WTC11 (cell line): ENCODE measurements around the gene CDHR5. TPM values are rescaled to one million over a fixed set of nuclear protein-coding genes. Genes with fewer than 3 reads are reported as not detected.

Source experiments
- ATAC-seq: fragments of 200-7000 bp; cut with Tn5 transposase; 2 replicates; pipeline ENCODE4 v1.10.0; 2021; ENCODE audit warnings: mild to moderate bottlenecking, moderate library complexity
- CTCF ChIA-PET: fragments of 300-600 bp; sonication (Branson Sonifier 250); formaldehyde crosslinking; loops from one replicate; lab custom pipeline; 2021; ENCODE audit warnings: antibody characterized with exemption; lab: Charles Lee
- POLR2A ChIA-PET: fragments of 350-600 bp; sonication (Branson Sonifier 250); formaldehyde crosslinking; loops from one replicate; lab custom pipeline; 2021; ENCODE audit warnings: antibody characterized with exemption; lab: Charles Lee
- DNase-seq: peaks from one replicate; pipeline ENCODE4 v3.0.0; 2021; ENCODE audit warnings: low spot score
- H3K27ac Mint-ChIP-seq: 2 replicates; pipeline ENCODE4 v1.8.0; 2021; ENCODE audit warnings: mixed read lengths
- H3K27me3 Mint-ChIP-seq: 2 replicates; pipeline ENCODE4 v1.8.0; 2021; ENCODE audit warnings: low read depth, mild to moderate bottlenecking, moderate library complexity, mixed read lengths
- H3K36me3 Mint-ChIP-seq: 2 replicates; pipeline ENCODE4 v1.8.0; 2021; ENCODE audit warnings: mixed read lengths
- H3K4me1 Mint-ChIP-seq: 2 replicates; pipeline ENCODE4 v1.8.0; 2022; ENCODE audit warnings: mixed read lengths
- H3K4me3 Mint-ChIP-seq: 2 replicates; pipeline ENCODE4 v1.8.0; 2021; ENCODE audit warnings: mild to moderate bottlenecking, moderate library complexity, mixed read lengths
- H3K9me3 Mint-ChIP-seq: 2 replicates; pipeline ENCODE4 v1.8.0; 2021; ENCODE audit warnings: mixed read lengths
- ATF3 ChIP-seq: sonication (generic); formaldehyde crosslinking; conservative IDR thresholded peaks from 2 replicates; pipeline ENCODE4 v1.8.1; 2022; ENCODE audit warnings: mild to moderate bottlenecking, missing genetic modification reagents
- CTCF ChIP-seq: fragments of 200-600 bp; IDR thresholded peaks from 2 replicates; pipeline ENCODE4 v1.8.0; 2022; ENCODE audit warnings: antibody characterized with exemption
- ESRRA ChIP-seq: sonication (generic); formaldehyde crosslinking; IDR thresholded peaks from 2 replicates; pipeline ENCODE4 v1.8.1; 2022; ENCODE audit warnings: mild to moderate bottlenecking, missing genetic modification reagents, borderline replicate concordance
- ETV6 ChIP-seq: sonication (generic); formaldehyde crosslinking; IDR thresholded peaks from 2 replicates; pipeline ENCODE4 v1.8.1; 2022; ENCODE audit warnings: mild to moderate bottlenecking, missing genetic modification reagents
- FOXK1 ChIP-seq: sonication (generic); formaldehyde crosslinking; IDR thresholded peaks from 2 replicates; pipeline ENCODE4 v1.8.0; 2022; ENCODE audit warnings: mild to moderate bottlenecking, moderate library complexity, missing genetic modification reagents
- GABPB1 ChIP-seq: sonication (generic); formaldehyde crosslinking; IDR thresholded peaks from 2 replicates; pipeline ENCODE4 v1.8.1; 2023; ENCODE audit warnings: mild to moderate bottlenecking, missing genetic modification reagents
- GRHL2 ChIP-seq: fragments of 250-450 bp; sonication (Bioruptor Pico); IDR thresholded peaks from 2 replicates; pipeline ENCODE4 v1.8.0; 2022; ENCODE audit warnings: mild to moderate bottlenecking, moderate library complexity; ENCODE audit not compliant: insufficient replicate concordance, severe bottlenecking
- GTF2I ChIP-seq: fragments of 250-450 bp; sonication (Bioruptor Pico); conservative IDR thresholded peaks from 2 replicates; pipeline ENCODE4 v1.4.0; 2021; ENCODE audit warnings: mild to moderate bottlenecking
- JUN ChIP-seq: sonication (generic); formaldehyde crosslinking; IDR thresholded peaks from 2 replicates; pipeline ENCODE4 v1.8.0; 2023; ENCODE audit warnings: mild to moderate bottlenecking, missing genetic modification reagents
- KAT7 ChIP-seq: sonication (generic); formaldehyde crosslinking; IDR thresholded peaks from 2 replicates; pipeline ENCODE4 v1.8.1; 2023; ENCODE audit warnings: missing genetic modification reagents, mild to moderate bottlenecking, borderline replicate concordance
- NFYB ChIP-seq: sonication (generic); formaldehyde crosslinking; conservative IDR thresholded peaks from 2 replicates; pipeline ENCODE4 v1.8.0; 2022; ENCODE audit warnings: low read depth, missing genetic modification reagents
- NR3C1 ChIP-seq: sonication (generic); formaldehyde crosslinking; conservative IDR thresholded peaks from 2 replicates; pipeline ENCODE4 v1.8.1; 2023; ENCODE audit warnings: low read depth, mild to moderate bottlenecking, missing genetic modification reagents
- PREB ChIP-seq: sonication (generic); formaldehyde crosslinking; IDR thresholded peaks from 2 replicates; pipeline ENCODE4 v1.8.1; 2022; ENCODE audit warnings: mild to moderate bottlenecking, missing genetic modification reagents, moderate library complexity, borderline replicate concordance
- SP1 ChIP-seq: sonication (generic); formaldehyde crosslinking; conservative IDR thresholded peaks from 2 replicates; pipeline ENCODE4 v1.8.1; 2022; ENCODE audit warnings: missing genetic modification reagents
- TEAD1 ChIP-seq: sonication (generic); formaldehyde crosslinking; IDR thresholded peaks from 2 replicates; pipeline ENCODE4 v1.8.0; 2022; ENCODE audit warnings: mild to moderate bottlenecking, missing genetic modification reagents
- TEAD4 ChIP-seq: sonication (generic); formaldehyde crosslinking; IDR thresholded peaks from 2 replicates; pipeline ENCODE4 v1.8.0; 2022; ENCODE audit warnings: mild to moderate bottlenecking, missing genetic modification reagents
- ZBTB21 ChIP-seq: sonication (generic); formaldehyde crosslinking; IDR thresholded peaks from 2 replicates; pipeline ENCODE4 v1.8.1; 2023; ENCODE audit warnings: mild to moderate bottlenecking, missing genetic modification reagents, borderline replicate concordance
- ZNF121 ChIP-seq: sonication (generic); formaldehyde crosslinking; IDR thresholded peaks from 2 replicates; pipeline ENCODE4 v1.8.0; 2023; ENCODE audit warnings: missing genetic modification reagents
- ZNF232 ChIP-seq: sonication (generic); formaldehyde crosslinking; IDR thresholded peaks from 2 replicates; pipeline ENCODE4 v1.8.0; 2022; ENCODE audit warnings: mild to moderate bottlenecking, missing genetic modification reagents
- ZNF263 ChIP-seq: sonication (generic); formaldehyde crosslinking; IDR thresholded peaks from 2 replicates; pipeline ENCODE4 v1.8.1; 2022; ENCODE audit warnings: low read depth, mild to moderate bottlenecking, moderate library complexity, missing genetic modification reagents
- ZNF396 ChIP-seq: fragments of 250-450 bp; sonication (Bioruptor Pico); IDR thresholded peaks from 2 replicates; pipeline ENCODE4 v1.8.0; 2021; ENCODE audit warnings: mild to moderate bottlenecking, moderate library complexity, borderline replicate concordance
- ZNF416 ChIP-seq: fragments of 250-450 bp; sonication (Bioruptor Pico); IDR thresholded peaks from 2 replicates; pipeline ENCODE4 v1.9.0; 2021; ENCODE audit warnings: mild to moderate bottlenecking, inconsistent platforms
- ZNF425 ChIP-seq: fragments of 250-450 bp; sonication (Bioruptor Pico); conservative IDR thresholded peaks from 2 replicates; pipeline ENCODE4 v1.9.0; 2021; ENCODE audit warnings: mild to moderate bottlenecking
- ZNF671 ChIP-seq: fragments of 250-450 bp; sonication (Bioruptor Pico); IDR thresholded peaks from 2 replicates; pipeline ENCODE4 v1.8.0; 2021; ENCODE audit warnings: mild to moderate bottlenecking
- total RNA-seq: library from RNA; stranded (reverse); gene quantifications from 3 replicates; pipeline ENCODE4 v1.2.3, GENCODE V29; 2021
- TF ChIP-seq, protein P1 (sequence below): sonication (generic); formaldehyde crosslinking; IDR thresholded peaks from 2 replicates; pipeline ENCODE4 v1.8.0; 2022; ENCODE audit warnings: mild to moderate bottlenecking, missing genetic modification reagents
- TF ChIP-seq, protein P2 (sequence below): sonication (generic); formaldehyde crosslinking; IDR thresholded peaks from 2 replicates; pipeline ENCODE4 v1.8.0; 2023; ENCODE audit warnings: missing genetic modification reagents
- TF ChIP-seq, protein P3 (sequence below): sonication (generic); formaldehyde crosslinking; IDR thresholded peaks from 2 replicates; pipeline ENCODE4 v1.8.1; 2023; ENCODE audit warnings: mild to moderate bottlenecking, missing genetic modification reagents
- TF ChIP-seq, protein P4 (sequence below): fragments of 250-450 bp; sonication (Bioruptor Pico); IDR thresholded peaks from 2 replicates; pipeline ENCODE4 v1.9.0; 2021; ENCODE audit warnings: mild to moderate bottlenecking

Gene CDHR5
- total RNA-seq, 1 experiment from 2014 or later: 0.26 TPM

DNA sequence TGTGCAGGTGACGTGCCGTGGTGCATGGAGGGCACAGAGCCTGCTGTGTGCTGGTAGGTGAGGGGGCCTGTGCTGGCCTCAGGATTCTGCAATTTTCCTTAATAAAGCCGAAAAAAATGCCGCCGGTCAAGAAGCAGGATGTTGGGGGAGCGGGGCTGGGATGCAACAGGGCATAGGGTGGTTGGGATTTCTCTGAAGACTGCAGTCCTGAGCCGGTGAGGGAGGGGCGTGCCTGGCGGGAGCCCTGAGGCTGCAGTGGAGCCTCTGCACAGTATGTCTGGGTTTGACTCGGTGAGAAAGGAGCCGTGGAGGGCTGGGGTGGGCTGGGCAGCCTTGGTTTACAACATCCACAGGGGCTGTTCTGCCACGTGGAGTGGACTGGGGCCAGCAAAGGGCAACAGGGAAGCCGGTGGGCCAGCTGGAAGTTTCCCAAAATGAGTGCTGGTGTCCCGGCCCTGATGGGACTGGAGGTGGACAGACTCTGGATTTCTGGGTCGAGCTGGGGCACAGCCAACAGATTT is 1.3 kb downstream of the CDHR5 start:
- H3K9me3 Mint-ChIP-seq: no peaks in the 10 kb centered on the region
- H3K27ac Mint-ChIP-seq: no peak overlapping the region
- no peaks in the 10 kb centered on the region for H3K36me3 Mint-ChIP-seq
- TF ChIP-seq, protein P1, sequence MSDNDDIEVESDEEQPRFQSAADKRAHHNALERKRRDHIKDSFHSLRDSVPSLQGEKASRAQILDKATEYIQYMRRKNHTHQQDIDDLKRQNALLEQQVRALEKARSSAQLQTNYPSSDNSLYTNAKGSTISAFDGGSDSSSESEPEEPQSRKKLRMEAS: no peak
- no peak for TF ChIP-seq ZNF232 (CRISPR knock-in tag)
- TF ChIP-seq, protein P2, sequence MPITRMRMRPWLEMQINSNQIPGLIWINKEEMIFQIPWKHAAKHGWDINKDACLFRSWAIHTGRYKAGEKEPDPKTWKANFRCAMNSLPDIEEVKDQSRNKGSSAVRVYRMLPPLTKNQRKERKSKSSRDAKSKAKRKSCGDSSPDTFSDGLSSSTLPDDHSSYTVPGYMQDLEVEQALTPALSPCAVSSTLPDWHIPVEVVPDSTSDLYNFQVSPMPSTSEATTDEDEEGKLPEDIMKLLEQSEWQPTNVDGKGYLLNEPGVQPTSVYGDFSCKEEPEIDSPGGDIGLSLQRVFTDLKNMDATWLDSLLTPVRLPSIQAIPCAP: no peak
- no peak for TF ChIP-seq GABPB1 (CRISPR knock-in tag)
- no peak for TF ChIP-seq ZNF425 (CRISPR knock-in tag)
- TF ChIP-seq ZNF416 (CRISPR knock-in tag): no peak
- no peak for TF ChIP-seq ZNF121 (CRISPR knock-in tag)
- no peak for TF ChIP-seq ZBTB21 (CRISPR knock-in tag)
- no peak for TF ChIP-seq SP1 (CRISPR knock-in tag)
- TF ChIP-seq, protein P3, sequence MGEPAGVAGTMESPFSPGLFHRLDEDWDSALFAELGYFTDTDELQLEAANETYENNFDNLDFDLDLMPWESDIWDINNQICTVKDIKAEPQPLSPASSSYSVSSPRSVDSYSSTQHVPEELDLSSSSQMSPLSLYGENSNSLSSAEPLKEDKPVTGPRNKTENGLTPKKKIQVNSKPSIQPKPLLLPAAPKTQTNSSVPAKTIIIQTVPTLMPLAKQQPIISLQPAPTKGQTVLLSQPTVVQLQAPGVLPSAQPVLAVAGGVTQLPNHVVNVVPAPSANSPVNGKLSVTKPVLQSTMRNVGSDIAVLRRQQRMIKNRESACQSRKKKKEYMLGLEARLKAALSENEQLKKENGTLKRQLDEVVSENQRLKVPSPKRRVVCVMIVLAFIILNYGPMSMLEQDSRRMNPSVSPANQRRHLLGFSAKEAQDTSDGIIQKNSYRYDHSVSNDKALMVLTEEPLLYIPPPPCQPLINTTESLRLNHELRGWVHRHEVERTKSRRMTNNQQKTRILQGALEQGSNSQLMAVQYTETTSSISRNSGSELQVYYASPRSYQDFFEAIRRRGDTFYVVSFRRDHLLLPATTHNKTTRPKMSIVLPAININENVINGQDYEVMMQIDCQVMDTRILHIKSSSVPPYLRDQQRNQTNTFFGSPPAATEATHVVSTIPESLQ (CRISPR knock-in tag): no peak
- TF ChIP-seq ZNF263 (CRISPR knock-in tag): no peak
- no peak for TF ChIP-seq GTF2I (CRISPR knock-in tag)
- TF ChIP-seq FOXK1 (CRISPR knock-in tag): no peak
- TF ChIP-seq ZNF671: no peak
- TF ChIP-seq KAT7 (CRISPR knock-in tag): no peak
- TF ChIP-seq, protein P4, sequence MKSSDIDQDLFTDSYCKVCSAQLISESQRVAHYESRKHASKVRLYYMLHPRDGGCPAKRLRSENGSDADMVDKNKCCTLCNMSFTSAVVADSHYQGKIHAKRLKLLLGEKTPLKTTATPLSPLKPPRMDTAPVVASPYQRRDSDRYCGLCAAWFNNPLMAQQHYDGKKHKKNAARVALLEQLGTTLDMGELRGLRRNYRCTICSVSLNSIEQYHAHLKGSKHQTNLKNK (CRISPR knock-in tag): no peak
- no peak for TF ChIP-seq TEAD1 (CRISPR knock-in tag)
- H3K4me1 Mint-ChIP-seq: 0 out of 2 replicates have a peak, but pooled peaks cover 4% of the 10 kb centered on the region
- ChIA-PET CTCF (no interaction called here), POLR2A (no interaction called here)
- peaks cover 16% of the 10 kb centered on the region for H3K27me3 Mint-ChIP-seq
- no peak overlapping the region for H3K4me3 Mint-ChIP-seq
- no peak for ATAC-seq
- DNase-seq: no peak

DNA sequence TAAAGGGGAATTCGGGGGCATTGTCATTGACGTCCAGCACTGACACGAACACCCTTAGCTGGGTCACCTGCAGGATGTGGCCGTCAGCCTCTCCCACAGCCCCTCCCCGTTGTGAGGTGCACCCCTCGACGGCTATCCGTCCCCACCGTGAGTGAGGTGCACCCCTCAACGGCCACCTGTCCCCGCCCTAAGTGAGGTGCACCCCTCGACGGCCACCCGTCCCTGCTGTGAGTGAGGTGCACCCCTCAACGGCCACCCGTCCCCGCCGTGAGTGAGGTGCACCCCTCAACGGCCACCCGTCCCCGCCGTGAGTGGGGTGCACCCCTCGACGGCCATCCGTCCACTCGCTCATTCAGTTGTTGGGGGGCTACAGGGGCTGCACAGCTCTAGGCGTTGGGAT is 2.9 kb downstream of the CDHR5 start:
- POLR2A ChIA-PET: no interaction called here
- ATAC-seq: no peak
- Mint-ChIP-seq H3K27me3 (peaks cover 5% of the 10 kb centered on the region; the same call in 1 of the 2 replicates), H3K27ac (no peak overlapping the region), H3K4me3 (no peak overlapping the region), H3K36me3 (no peaks in the 10 kb centered on the region), H3K4me1 (no peaks in the 10 kb centered on the region), H3K9me3 (no peaks in the 10 kb centered on the region)
- TF ChIP-seq PREB (CRISPR knock-in tag): no peak
- TF ChIP-seq NFYB: no peak
- TF ChIP-seq ATF3 (CRISPR knock-in tag): no peak
- TF ChIP-seq TEAD4 (CRISPR knock-in tag): no peak
- TF ChIP-seq FOXK1 (CRISPR knock-in tag): no peak
- TF ChIP-seq ESRRA (CRISPR knock-in tag): no peak
- TF ChIP-seq NR3C1 (CRISPR knock-in tag): no peak
- TF ChIP-seq ETV6 (CRISPR knock-in tag): no peak
- TF ChIP-seq ZNF396 (CRISPR knock-in tag): no peak
- no peak for TF ChIP-seq JUN (CRISPR knock-in tag)
- no peak for TF ChIP-seq CTCF
- TF ChIP-seq, protein P2: no peak
- TF ChIP-seq GRHL2 (CRISPR knock-in tag): no peak
- CTCF ChIA-PET: interaction anchor here (0.7 kb wide), 2 partner anchors 53 to 65 kb away, joined by 3 read pairs; no protein-coding TSS in a partner anchor
- DNase-seq: no peak
